OCI-LY1 (cell line): ENCODE data around the gene CERK.
A peak's percentile ranks its signal among the peaks of the same experiment; 100 is the strongest.

ENCODE experiments used
- H2AFZ ChIP-seq: fragments of 200-600 bp; sonication (generic), shearing (Covaris generic); 2 replicates; pipeline ENCODE4 v1.6.0; 2014; ENCODE audit warnings: antibody characterized with exemption, mild to moderate bottlenecking, low read length
- H3F3A ChIP-seq: fragments of 200-600 bp; sonication (generic), shearing (Covaris generic); 2 replicates; pipeline ENCODE4 v1.6.0; 2014; ENCODE audit warnings: mild to moderate bottlenecking, antibody characterized with exemption, low read length, moderate library complexity; ENCODE audit not compliant: insufficient read depth
- H3K27ac ChIP-seq: fragments of 200-600 bp; sonication (generic); 2 replicates; pipeline ENCODE4 v1.5.1; 2014; ENCODE audit warnings: low read length, mixed run types, mild to moderate bottlenecking, low read depth; ENCODE audit not compliant: poor library complexity, severe bottlenecking
- H3K27me3 ChIP-seq: fragments of 200-600 bp; sonication (generic); 2 replicates; pipeline ENCODE4 v1.6.0; 2014; ENCODE audit warnings: antibody characterized with exemption, mild to moderate bottlenecking, low read length, moderate library complexity; ENCODE audit not compliant: insufficient read depth
- H3K36me3 ChIP-seq: fragments of 200-600 bp; sonication (generic); 2 replicates; pipeline ENCODE4 v1.6.1; 2014; ENCODE audit warnings: mild to moderate bottlenecking, antibody characterized with exemption, low read length, moderate library complexity, mixed read lengths; ENCODE audit not compliant: insufficient read depth
- H3K4me1 ChIP-seq: fragments of 200-600 bp; sonication (generic); 2 replicates; pipeline ENCODE4 v1.5.1; 2014; ENCODE audit warnings: mild to moderate bottlenecking, low read length, moderate library complexity; ENCODE audit not compliant: insufficient read depth, severe bottlenecking
- H3K4me2 ChIP-seq: fragments of 200-600 bp; sonication (generic), shearing (Covaris generic); 2 replicates; pipeline ENCODE4 v1.6.1; 2014; ENCODE audit warnings: low read length
- H3K4me3 ChIP-seq: fragments of 200-600 bp; sonication (generic); 2 replicates; pipeline ENCODE4 v1.5.1; 2014; ENCODE audit warnings: low read length, low read depth, mild to moderate bottlenecking, mixed read lengths; ENCODE audit not compliant: poor library complexity, severe bottlenecking
- H3K79me2 ChIP-seq: fragments of 200-600 bp; shearing (Covaris generic); 2 replicates; pipeline ENCODE4 v1.6.1; 2016; ENCODE audit warnings: mixed run types, low read length, mixed read lengths; ENCODE audit not compliant: insufficient read depth
- H3K9ac ChIP-seq: fragments of 200-600 bp; sonication (generic), shearing (Covaris generic); 2 replicates; pipeline ENCODE4 v1.6.1; 2014; ENCODE audit warnings: mild to moderate bottlenecking, low read length, mixed read lengths
- H3K9me2 ChIP-seq: fragments of 200-600 bp; sonication (generic), shearing (Covaris generic); 2 replicates; pipeline ENCODE4 v1.6.1; 2014; ENCODE audit warnings: low read depth, mild to moderate bottlenecking, low read length, mixed read lengths
- H3K9me3 ChIP-seq: fragments of 200-600 bp; shearing (Covaris generic); 2 replicates; pipeline ENCODE4 v1.6.1; 2014; ENCODE audit warnings: low read length, mixed read lengths
- H4K20me1 ChIP-seq: fragments of 200-600 bp; sonication (generic), shearing (Covaris generic); 2 replicates; pipeline ENCODE4 v1.6.0; 2016; ENCODE audit warnings: mild to moderate bottlenecking, low read length; ENCODE audit not compliant: insufficient read depth
- EZH2 ChIP-seq: fragments of 200-600 bp; sonication (generic), shearing (Covaris generic); IDR thresholded peaks from 2 replicates; pipeline ENCODE4 v1.8.0; 2017; ENCODE audit warnings: borderline replicate concordance, mixed run types, mild to moderate bottlenecking, antibody characterized with exemption, low read length, moderate library complexity, mixed read lengths
- TF ChIP-seq, protein P1 (sequence below): fragments of 200-600 bp; sonication (generic), shearing (Covaris generic); IDR thresholded peaks from 2 replicates; pipeline ENCODE4 v1.5.1; 2017; ENCODE audit warnings: mild to moderate bottlenecking, antibody characterized with exemption, low read length, moderate library complexity, mixed read lengths

The CERK gene

DNA sequence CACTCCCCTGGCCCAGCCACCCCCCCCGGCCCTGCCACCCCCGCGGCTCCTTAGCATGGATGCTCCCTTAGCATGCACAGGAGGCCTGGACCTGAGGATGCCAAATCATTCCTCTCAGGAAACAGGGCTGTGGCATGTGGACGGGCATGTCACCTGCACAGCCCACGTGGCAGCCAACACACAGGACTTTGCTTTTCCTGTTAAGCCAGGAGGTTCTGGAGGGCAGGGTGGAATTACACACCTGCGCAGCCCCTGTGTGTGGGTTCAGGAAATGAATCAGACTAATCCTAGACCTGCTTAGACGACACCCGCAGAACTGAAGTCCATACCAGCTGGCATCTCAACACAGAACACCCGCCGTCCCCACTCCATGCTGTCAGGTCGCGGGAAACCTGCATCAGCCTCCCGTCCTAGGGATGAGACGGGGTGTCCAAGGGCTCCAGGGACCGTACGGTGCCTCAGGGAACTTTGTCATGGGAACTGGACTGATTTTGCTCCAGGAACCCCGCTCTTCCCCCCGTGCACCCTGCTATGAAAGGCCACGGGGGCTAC lies 10.2 kb downstream of the CERK start:
- no peaks in the 10 kb centered on the region for H3K9me2 ChIP-seq
- peak overlapping the region; percentile 4; the same call in 1 of the 2 replicates for H3K4me2 ChIP-seq
- H3K9ac ChIP-seq: peak overlapping the region; percentile 9; the same call in 1 of the 2 replicates
- no peaks in the 10 kb centered on the region for H3F3A ChIP-seq
- no peak overlapping the region for H2AFZ ChIP-seq
- TF ChIP-seq, protein P1, sequence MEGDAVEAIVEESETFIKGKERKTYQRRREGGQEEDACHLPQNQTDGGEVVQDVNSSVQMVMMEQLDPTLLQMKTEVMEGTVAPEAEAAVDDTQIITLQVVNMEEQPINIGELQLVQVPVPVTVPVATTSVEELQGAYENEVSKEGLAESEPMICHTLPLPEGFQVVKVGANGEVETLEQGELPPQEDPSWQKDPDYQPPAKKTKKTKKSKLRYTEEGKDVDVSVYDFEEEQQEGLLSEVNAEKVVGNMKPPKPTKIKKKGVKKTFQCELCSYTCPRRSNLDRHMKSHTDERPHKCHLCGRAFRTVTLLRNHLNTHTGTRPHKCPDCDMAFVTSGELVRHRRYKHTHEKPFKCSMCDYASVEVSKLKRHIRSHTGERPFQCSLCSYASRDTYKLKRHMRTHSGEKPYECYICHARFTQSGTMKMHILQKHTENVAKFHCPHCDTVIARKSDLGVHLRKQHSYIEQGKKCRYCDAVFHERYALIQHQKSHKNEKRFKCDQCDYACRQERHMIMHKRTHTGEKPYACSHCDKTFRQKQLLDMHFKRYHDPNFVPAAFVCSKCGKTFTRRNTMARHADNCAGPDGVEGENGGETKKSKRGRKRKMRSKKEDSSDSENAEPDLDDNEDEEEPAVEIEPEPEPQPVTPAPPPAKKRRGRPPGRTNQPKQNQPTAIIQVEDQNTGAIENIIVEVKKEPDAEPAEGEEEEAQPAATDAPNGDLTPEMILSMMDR: no peak
- H3K4me1 ChIP-seq: peaks cover 69% of the 10 kb centered on the region
- no peak overlapping the region for H3K4me3 ChIP-seq
- H3K79me2 ChIP-seq: peaks cover 32% of the 10 kb centered on the region
- H3K36me3 ChIP-seq: peaks cover 43% of the 10 kb centered on the region
- no peaks in the 10 kb centered on the region for H3K27me3 ChIP-seq
- H3K9me3 ChIP-seq: no peaks in the 10 kb centered on the region
- no peaks in the 10 kb centered on the region for H4K20me1 ChIP-seq
- peak overlapping the region; percentile 72 for H3K27ac ChIP-seq

DNA sequence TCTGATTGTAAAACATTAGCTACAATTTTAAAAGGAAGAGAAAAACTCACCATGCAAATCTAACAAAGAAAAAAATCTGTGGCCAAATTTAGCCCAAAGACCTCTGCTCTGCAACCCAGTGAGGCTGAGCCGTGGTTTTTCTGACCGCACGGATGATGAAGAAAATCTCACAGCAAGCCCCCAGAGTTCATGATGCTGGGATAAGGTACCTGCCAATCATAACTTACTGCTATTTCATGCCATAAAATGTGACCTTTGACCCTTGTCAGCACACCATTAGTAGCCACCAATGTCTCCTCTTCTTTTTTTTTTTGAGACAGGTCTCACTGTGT lies 11.1 kb downstream of the CERK start:
- peaks cover 28% of the 10 kb centered on the region for H3K79me2 ChIP-seq
- H3K27me3 ChIP-seq: no peaks in the 10 kb centered on the region
- no peak overlapping the region for H3K9ac ChIP-seq
- peaks cover 60% of the 10 kb centered on the region for H3K4me1 ChIP-seq
- TF ChIP-seq, protein P1: no peak
- no peak for TF ChIP-seq EZH2
- no peaks in the 10 kb centered on the region for H3K9me3 ChIP-seq
- peak overlapping the region; percentile 2 for H3K4me3 ChIP-seq
- H3K36me3 ChIP-seq: peaks cover 45% of the 10 kb centered on the region
- no peaks in the 10 kb centered on the region for H3F3A ChIP-seq
- H2AFZ ChIP-seq: no peak overlapping the region
- H4K20me1 ChIP-seq: no peaks in the 10 kb centered on the region
- H3K27ac ChIP-seq: peak overlapping the region; percentile 72
- H3K9me2 ChIP-seq: no peaks in the 10 kb centered on the region
- H3K4me2 ChIP-seq: peak overlapping the region; percentile 10; the same call in 1 of the 2 replicates

DNA sequence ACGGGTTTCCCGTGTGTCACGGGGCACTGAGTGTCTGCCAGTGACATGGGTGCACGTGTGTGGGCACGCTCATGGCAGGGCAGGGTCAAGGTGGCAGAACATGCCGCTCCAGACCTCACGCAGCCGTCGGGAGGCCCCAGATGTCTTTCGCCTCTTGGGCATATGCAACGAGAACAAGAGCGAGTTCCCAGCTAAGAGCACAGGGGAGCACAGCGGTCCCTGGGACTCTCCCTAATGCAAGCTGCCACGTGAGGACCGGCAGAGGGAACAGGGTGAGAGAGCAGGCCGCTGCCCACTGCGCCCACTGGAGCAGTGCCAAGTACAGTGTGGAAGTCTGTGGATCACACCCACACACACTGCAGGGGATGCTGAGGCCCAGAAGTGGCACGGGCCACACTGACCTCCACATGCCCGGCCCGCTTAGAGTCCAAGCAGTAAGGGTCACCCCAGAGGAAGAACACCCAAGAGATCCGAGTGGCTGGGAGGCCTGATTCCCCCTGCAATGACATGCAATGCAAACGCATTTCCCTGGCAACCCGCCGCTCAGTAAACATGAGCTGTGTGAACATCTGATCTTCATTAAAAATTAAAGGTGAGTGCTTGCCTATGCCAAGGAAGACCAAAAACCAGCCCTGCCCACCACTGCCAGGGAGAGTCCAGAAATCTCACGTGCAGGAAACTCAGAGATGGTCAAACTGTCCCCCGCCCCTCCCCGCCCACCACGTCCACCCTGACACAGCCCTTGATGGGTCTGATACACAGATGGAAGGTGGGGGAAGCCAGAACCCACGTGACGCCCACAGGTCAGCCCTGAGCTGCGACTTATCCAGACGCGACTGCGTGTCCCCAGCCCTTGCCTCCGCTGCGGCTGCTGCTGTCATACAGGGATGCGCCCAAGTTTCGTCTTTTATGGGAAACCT lies 11.7 kb downstream of the CERK start:
- peaks cover 48% of the 10 kb centered on the region for H3K36me3 ChIP-seq
- no peaks in the 10 kb centered on the region for H3F3A ChIP-seq
- no peaks in the 10 kb centered on the region for H3K9me3 ChIP-seq
- peak overlapping the region; percentile 72 for H3K27ac ChIP-seq
- H3K79me2 ChIP-seq: peaks cover 22% of the 10 kb centered on the region
- no peak for TF ChIP-seq EZH2
- TF ChIP-seq, protein P1: no peak
- H2AFZ ChIP-seq: no peak overlapping the region
- no peak overlapping the region for H3K4me3 ChIP-seq
- no peaks in the 10 kb centered on the region for H4K20me1 ChIP-seq
- peaks cover 53% of the 10 kb centered on the region for H3K4me1 ChIP-seq
- H3K9ac ChIP-seq: no peak overlapping the region
- peak overlapping the region; percentile 10; the same call in 1 of the 2 replicates for H3K4me2 ChIP-seq
- H3K9me2 ChIP-seq: no peaks in the 10 kb centered on the region
- no peaks in the 10 kb centered on the region for H3K27me3 ChIP-seq
